Endothelial cell of umbilical vein (primary cell): Measurements from ENCODE around the gene CCDC177. TPM values are rescaled to one million over a fixed set of nuclear protein-coding genes. Genes with fewer than 3 reads are reported as not detected.

ENCODE experiments used
- BruUV-seq: library from RNA; stranded (reverse); fragments of 400-500 nt; replicated peaks from 2 replicates; lab custom pipeline; 2021; lab: Mats Ljungman, UMichigan
- CTCF ChIA-PET: fragments of 300-600, 350-600 bp; sonication (Branson Sonifier 250); formaldehyde crosslinking; loops from one replicate; lab custom pipeline; 2021; ENCODE audit warnings: antibody characterized with exemption, inconsistent platforms; lab: Charles Lee
- POLR2A ChIA-PET: fragments of 300-600, 350-600 bp; sonication (Branson Sonifier 250); formaldehyde crosslinking; loops from one replicate; lab custom pipeline; 2021; ENCODE audit warnings: antibody characterized with exemption, inconsistent platforms; lab: Charles Lee
- DNase-seq: peaks from one replicate; pipeline ENCODE4 v3.0.0-alpha.2; 2011; ENCODE audit warnings: low read depth, low spot score
- FAIRE-seq: peaks from 2 replicates; lab custom pipeline; 2011; peaks lifted over from hg19 to GRCh38; lab: Jason Lieb, UNC
- H2AFZ ChIP-seq: 2 replicates; pipeline ENCODE4 v1.6.0; 2012; ENCODE audit warnings: low read depth, low read length, control low read depth, inconsistent platforms
- H3K27ac ChIP-seq: 2 replicates; pipeline ENCODE4 v1.5.1; 2011; ENCODE audit warnings: low read depth, mild to moderate bottlenecking, control low read depth, low read length, moderate library complexity; ENCODE audit not compliant: insufficient read depth
- H3K27me3 ChIP-seq, 2 experiments: 2 replicates each; pipeline versions ENCODE4 v1.6.0 to v1.6.1; 2011; ENCODE audit warnings: low read length in 2 of 2, mixed read lengths in 1 of 2; ENCODE audit not compliant: control insufficient read depth in 2 of 2, insufficient read depth in 2 of 2
- H3K36me3 ChIP-seq, 2 experiments: 2 replicates in 1 of 2; 3 replicates in 1 of 2; pipeline ENCODE4 v1.5.1; 2011; ENCODE audit warnings: low read length in 2 of 2, mild to moderate bottlenecking in 1 of 2, moderate library complexity in 1 of 2; ENCODE audit not compliant: control insufficient read depth in 2 of 2, insufficient read depth in 2 of 2; ENCODE audit errors: extremely low read depth in 1 of 2
- H3K4me1 ChIP-seq: 3 replicates; pipeline ENCODE4 v1.5.1; 2011; ENCODE audit warnings: mild to moderate bottlenecking, low read length; ENCODE audit not compliant: control insufficient read depth, insufficient read depth; ENCODE audit errors: extremely low read depth
- H3K4me2 ChIP-seq: 2 replicates; pipeline ENCODE4 v1.6.1; 2011; ENCODE audit warnings: low read length, control low read depth, mixed read lengths; ENCODE audit not compliant: insufficient read depth
- H3K4me3 ChIP-seq, 3 experiments: fragments of 200-600 bp in 1 of 3; sonication (generic), shearing (Covaris generic) in 1 of 3; replicated peaks in 1 of 3; 2 replicates each; pipeline ENCODE4 v1.5.1; 2011 to 2016; ENCODE audit warnings: control low read depth in 3 of 3, low read length in 3 of 3, mild to moderate bottlenecking in 2 of 3, inconsistent platforms in 1 of 3, low read depth in 1 of 3, moderate library complexity in 1 of 3; ENCODE audit not compliant: insufficient read depth in 1 of 3
- H3K79me2 ChIP-seq: 2 replicates; pipeline ENCODE4 v1.6.0; 2012; ENCODE audit warnings: low read length, inconsistent platforms; ENCODE audit not compliant: control insufficient read depth, insufficient read depth
- H3K9ac ChIP-seq: replicated peaks from 2 replicates; pipeline ENCODE3; 2011; ENCODE audit warnings: low read length, control low read depth; ENCODE audit not compliant: insufficient read depth; ENCODE audit errors: extremely low read depth
- H3K9me1 ChIP-seq: replicated peaks from 3 replicates; pipeline ENCODE4 v1.6.0; 2011; ENCODE audit warnings: mild to moderate bottlenecking, low read length; ENCODE audit not compliant: control insufficient read depth, insufficient read depth; ENCODE audit errors: extremely low read depth
- H3K9me3 ChIP-seq: replicated peaks from 2 replicates; pipeline ENCODE4 v1.5.1; 2012; ENCODE audit warnings: low read length, inconsistent platforms; ENCODE audit not compliant: control insufficient read depth, insufficient read depth
- H4K20me1 ChIP-seq: replicated peaks from 2 replicates; pipeline ENCODE3; 2011; ENCODE audit warnings: mild to moderate bottlenecking, low read length; ENCODE audit not compliant: control insufficient read depth, insufficient read depth; ENCODE audit errors: extremely low read depth
- CTCF ChIP-seq, 2 donors: IDR thresholded peaks; 1 replicate in 1 of 2; 2 replicates in 1 of 2; pipeline ENCODE4 v1.5.1; 2011; ENCODE audit warnings: low read length in 2 of 2, mild to moderate bottlenecking in 2 of 2, moderate library complexity in 2 of 2, control low read depth in 1 of 2, inconsistent platforms in 1 of 2, low read depth in 1 of 2; ENCODE audit not compliant: insufficient read depth in 1 of 2; ENCODE audit errors: extremely low read depth in 1 of 2
- EZH2 ChIP-seq: IDR thresholded peaks from 2 replicates; pipeline ENCODE4 v1.6.1; 2012; ENCODE audit warnings: borderline replicate concordance, low read depth, mild to moderate bottlenecking, moderate library complexity, low read length, inconsistent platforms; ENCODE audit not compliant: severe bottlenecking
- FOS ChIP-seq: IDR thresholded peaks from 2 replicates; pipeline ENCODE4 v1.6.1; 2011; ENCODE audit warnings: mild to moderate bottlenecking, low read length, moderate library complexity, borderline replicate concordance; ENCODE audit not compliant: insufficient read depth
- GATA2 ChIP-seq: IDR thresholded peaks from 2 replicates; pipeline ENCODE4 v1.7.0; 2011; ENCODE audit warnings: low read depth, mild to moderate bottlenecking, moderate library complexity, mixed read lengths, low read length; ENCODE audit not compliant: insufficient read length, insufficient read depth
- JUN ChIP-seq: IDR thresholded peaks from 2 replicates; pipeline ENCODE4 v1.6.1; 2011; ENCODE audit warnings: borderline replicate concordance, low read depth; ENCODE audit not compliant: insufficient read length, insufficient read depth
- MAX ChIP-seq: IDR thresholded peaks from 2 replicates; pipeline ENCODE4 v1.6.1; 2011; ENCODE audit not compliant: insufficient read depth, insufficient read length
- MYC ChIP-seq: IDR thresholded peaks from one replicate; pipeline ENCODE4 v1.6.1; 2011; ENCODE audit warnings: mild to moderate bottlenecking, low read depth, low read length
- POLR2A ChIP-seq: IDR thresholded peaks from 2 replicates; pipeline ENCODE4 v1.6.1; 2012; ENCODE audit warnings: low read depth, mild to moderate bottlenecking, control low read depth, low read length
- POLR2AphosphoS5 ChIP-seq: IDR thresholded peaks from 2 replicates; pipeline ENCODE4 v1.6.1; 2012; ENCODE audit warnings: low read depth, mild to moderate bottlenecking, control low read depth, low read length, moderate library complexity; ENCODE audit not compliant: insufficient read depth
- dilution Hi-C: fragments of 300-500 bp; cut with MboI; formaldehyde crosslinking; loops from one replicate; pipeline ENCODE4 v1.15.0; 2019; ENCODE audit warnings: low sequenced_read_pairs; ENCODE audit not compliant: extremely low pct_ligation_motif_present
- intact Hi-C: fragments of 100-400 bp; cut with micrococcal nuclease; formaldehyde crosslinking; loops from one replicate; pipeline ENCODE4 v1.10.0; 2022
- polyA plus RNA-seq, 4 experiments: library from polyadenylated mRNA; depleted of rRNA in 3 of 4; stranded (reverse) in 3 of 4; unstranded in 1 of 4; fragments of >200 nt; gene quantifications; 2 replicates each; pipeline versions ENCODE4 v1.2.1 to v1.2.3, GENCODE V29; 2011 to 2012; ENCODE audit warnings: missing spikeins in 1 of 4
- total RNA-seq: library from RNA; stranded (reverse); gene quantifications from 2 replicates; pipeline ENCODE4 v1.2.3, GENCODE V29; 2021

CCDC177 gene
- total and polyA plus RNA-seq, 2 donors (not counting 3 experiments of a cell fraction or from before 2014, with no cell fraction given) = not detected

GRCh38 chr14:69558774-69559173 lies 15.9 kb downstream of the CCDC177 start:
- Histone ChIP-seq H3K27ac (no peak overlapping the region), H3K4me3 (no peak overlapping the region), H3K9me1 (no peaks in the 10 kb centered on the region), H3K9me3 (no peaks in the 10 kb centered on the region), H2AFZ (no peak overlapping the region), H3K79me2 (no peaks in the 10 kb centered on the region), H3K4me2 (no peak overlapping the region), H3K27me3 (peaks cover 14 to 19% of the 10 kb centered on the region in 2 experiments), H4K20me1 (no peaks in the 10 kb centered on the region), H3K9ac (no peak overlapping the region), H3K4me1 (no peaks in the 10 kb centered on the region), H3K36me3 (no peaks in the 10 kb centered on the region)
- BruUV-seq = no TSS peak
- intact Hi-C loops = no loop called here
- dilution Hi-C loops = no loop called here
- POLR2A ChIA-PET = no interaction called here
- FAIRE-seq (no peak), DNase-seq (no peak)
- CTCF ChIA-PET = interaction anchor here (1.5 to 3.5 kb wide), 2 partner anchors 10 to 13 kb away, joined by 4 to 12 read pairs; no protein-coding TSS in a partner anchor
- TF ChIP-seq POLR2AphosphoS5 (no peak), CTCF (IDR thresholded peaks at IDR 0.05; ENCODE audit: extremely low read depth in 1 of 2, insufficient read depth in 1 of 2, low read depth in 1 of 2, low read length in 2 of 2) (no peak), FOS (no peak), JUN (no peak), EZH2 (no peak), GATA2 (no peak), POLR2A (no peak), MYC (no peak), MAX (no peak)
